Activated naive CD4-positive, alpha-beta T cell (primary cell): ENCODE data around the gene SIGLEC14.
"Not testable (repeated sequence)": the region's sequence is repeated elsewhere in the genome, so short reads cannot be mapped to it uniquely, and the experiment has no call there.

Experiments
- DNase-seq, 4 experiments: peaks; one replicate each; lab custom pipeline; 2025; lab: John Stamatoyannopoulos, UW

The SIGLEC14 gene

DNA sequence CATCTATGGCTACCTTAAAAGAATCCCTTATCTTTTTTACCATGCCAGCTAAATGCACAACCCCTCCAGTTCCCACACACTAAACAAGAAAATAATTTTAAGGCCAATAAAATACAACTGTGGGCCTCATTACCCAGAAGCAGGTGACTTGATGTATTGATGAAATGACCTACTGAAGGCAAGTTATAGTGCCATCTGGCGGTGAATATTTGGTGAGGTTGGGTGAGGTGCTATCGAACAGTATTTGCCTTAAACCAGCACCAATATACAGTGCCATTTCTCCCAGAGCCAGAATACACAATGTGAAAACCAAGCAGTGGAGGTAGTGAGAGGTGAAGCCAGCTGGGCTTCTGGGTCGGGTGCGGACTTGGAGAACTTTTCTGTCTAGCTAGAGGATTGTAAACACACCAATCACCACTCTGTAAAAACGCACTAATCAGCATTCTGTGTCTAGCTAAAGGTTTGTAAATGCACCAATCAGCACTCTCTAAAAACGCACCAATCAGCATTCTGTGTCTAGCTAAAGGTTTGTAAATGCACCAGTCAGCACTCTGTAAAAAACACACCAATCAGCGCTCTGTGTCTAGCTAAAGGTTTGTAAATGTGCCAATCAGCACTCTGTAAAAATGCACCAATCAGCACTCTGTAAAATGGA is 29.4 kb upstream of the SIGLEC14 start:
- not testable (repeated sequence) for DNase-seq

DNA sequence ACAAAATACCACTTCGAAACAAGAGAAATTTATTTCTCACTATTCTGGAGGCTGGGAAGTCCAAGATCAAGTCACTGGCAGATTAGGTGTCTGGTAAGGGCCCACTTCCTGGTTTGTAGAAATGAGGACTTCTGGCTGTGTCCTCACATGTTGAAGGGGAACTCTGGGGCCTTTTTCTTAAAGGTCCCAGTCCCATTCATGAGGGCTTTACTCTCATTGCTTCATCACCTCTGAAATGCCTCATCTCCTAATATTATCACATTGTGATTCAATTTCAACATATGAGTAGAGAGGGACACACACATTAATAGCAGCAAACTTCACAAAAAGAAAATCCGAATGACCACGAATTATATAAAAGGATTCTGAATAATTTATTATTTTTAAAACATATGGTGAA is 21.6 kb upstream of the SIGLEC14 start:
- DNase-seq, result no peak

DNA sequence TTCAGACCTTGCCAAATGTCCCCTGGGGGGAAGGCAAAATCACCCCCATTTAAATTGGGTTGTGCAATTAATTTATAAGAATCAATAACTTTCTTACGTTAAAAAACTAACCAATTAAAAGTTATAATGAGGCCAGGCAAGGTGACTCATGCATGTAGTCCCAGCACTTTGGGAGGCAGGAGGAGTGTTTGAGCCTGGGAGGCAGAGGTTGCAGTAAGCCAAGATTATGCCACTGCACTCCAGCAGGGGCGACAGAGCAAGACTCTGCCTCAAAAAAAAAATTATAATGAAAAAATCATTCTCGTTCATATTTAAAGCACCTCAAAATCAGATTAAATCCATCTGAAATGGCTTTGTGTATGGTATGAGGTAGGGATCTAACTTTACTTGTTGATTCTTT is 18.4 kb upstream of the SIGLEC14 start:
- DNase-seq, result no peak

DNA sequence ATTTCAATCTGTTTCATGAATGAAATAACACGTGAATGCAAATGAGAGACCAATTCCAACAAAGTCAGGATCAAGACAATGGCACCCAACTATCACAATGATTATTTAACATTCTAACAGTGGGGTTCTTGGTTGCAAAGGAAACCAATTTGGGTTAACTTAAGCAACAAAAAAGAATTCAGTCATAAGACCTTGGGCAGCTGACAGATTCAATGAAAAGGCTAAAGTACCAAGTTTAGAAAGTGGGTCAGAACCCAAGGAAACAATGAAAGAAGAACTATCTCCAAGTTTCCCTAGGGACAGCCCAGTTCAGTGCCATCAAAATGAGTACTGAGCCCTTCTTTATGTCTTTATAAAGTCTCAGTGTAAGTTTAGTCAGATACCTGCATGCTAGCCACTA is 17.5 kb upstream of the SIGLEC14 start:
- DNase-seq, result no peak

DNA sequence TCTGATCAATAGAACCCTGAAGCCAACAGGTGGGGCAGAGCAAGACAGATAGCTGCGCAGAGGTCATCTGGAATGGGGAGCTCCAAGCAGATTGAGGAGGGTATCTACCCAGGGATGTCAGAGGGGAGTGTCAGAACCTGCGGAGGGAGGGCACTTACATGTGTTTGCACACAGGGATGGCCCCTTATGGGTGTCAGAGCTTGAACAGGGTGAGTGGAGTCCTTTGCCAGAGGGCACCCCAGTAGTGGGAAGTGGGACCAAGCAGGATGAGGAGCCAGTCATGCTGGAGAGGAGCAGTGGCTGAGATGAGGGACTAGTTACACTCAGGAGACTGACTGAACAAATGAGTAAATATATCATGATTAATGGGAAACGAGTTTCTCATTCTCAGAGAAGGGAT is 17.0 kb upstream of the SIGLEC14 start:
- DNase-seq, result no peak

DNA sequence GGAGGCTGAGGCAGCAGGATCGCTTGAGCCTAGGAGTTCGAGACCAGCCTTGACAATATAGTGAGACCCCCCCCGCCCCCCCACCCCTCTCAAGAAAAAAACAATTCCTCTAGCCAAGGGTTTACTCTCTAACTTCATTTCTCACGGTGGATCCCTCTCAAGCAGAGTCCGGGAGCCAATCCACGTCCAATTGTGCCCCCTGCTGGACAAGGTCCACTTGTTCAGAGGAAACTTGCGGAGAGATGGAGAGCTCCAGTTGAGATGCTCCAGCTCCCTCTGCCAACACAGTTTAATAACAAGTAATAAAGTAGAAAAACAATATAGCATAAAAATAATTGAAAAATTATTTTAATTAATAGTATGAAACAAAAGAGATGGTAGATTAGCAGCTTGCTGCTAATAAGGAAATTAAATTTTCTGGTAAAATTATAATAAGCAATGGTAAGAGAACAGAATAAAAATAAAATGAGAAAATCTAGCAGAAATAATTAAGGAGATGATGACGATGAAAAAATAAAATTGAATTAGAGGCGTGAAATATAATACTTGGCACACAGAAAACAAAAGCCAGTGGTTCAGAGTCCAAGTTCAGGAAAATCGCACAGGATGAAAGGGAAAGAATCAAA is 14.5 kb upstream of the SIGLEC14 start:
- peak in 2 of 4 experiments; percentile 15 to 26 for DNase-seq

DNA sequence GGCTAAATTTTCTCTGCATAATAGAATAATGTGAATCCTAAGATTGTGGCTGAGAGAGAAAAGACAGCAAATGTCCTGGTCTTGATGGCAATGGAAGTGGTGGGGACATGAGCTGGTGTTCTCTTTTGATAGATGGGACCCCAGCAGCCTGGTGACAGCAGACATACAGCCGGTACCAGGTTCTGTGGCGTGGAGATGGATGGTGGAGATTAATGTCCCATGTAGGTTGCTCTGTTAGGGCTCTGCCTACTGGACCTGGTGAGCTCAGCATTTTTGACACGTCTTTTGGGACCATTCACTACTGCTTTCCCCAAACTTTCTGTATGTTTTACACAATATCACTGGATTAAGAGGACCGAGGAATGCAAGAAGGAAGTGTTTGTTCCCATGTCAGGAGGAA is 8.2 kb upstream of the SIGLEC14 start:
- no peak for DNase-seq

DNA sequence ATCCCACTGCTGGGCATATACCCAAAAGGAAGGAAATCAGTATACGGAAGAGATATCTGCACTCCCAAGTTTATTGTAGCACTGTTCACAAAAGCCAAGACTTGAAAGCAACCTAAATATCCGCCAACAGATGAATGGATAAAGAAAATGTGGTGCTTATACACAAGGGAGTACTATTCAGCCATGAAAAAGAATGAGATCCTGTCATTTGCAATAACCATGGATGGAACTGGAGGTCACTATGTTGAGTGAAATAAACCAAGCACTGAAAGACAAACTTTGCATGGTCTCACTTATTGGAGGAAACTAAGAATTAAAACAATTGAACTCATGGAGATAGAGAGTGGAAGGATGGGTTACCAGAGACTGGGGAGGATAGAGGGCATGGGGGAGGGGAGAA is 6.5 kb upstream of the SIGLEC14 start:
- no peak for DNase-seq

DNA sequence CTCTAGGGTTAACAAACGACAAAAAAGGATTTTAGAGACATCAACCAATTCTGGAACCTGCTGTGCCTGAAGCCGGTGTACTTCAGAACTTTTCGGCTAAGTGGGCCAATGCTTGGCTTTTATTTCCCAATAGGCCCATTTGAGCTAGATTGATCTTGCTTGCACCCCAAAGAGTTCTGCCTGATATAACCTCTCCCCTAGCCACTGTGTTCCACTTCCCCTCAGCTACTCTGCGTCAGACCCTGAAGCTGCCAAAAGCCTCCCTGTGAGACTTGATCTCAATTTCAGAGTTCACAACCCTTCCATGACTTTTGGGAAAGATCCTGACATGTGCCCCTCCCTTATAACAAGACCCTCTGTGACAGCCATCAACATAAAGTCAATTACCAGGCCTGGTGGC is 5.6 kb upstream of the SIGLEC14 start:
- no peak for DNase-seq

DNA sequence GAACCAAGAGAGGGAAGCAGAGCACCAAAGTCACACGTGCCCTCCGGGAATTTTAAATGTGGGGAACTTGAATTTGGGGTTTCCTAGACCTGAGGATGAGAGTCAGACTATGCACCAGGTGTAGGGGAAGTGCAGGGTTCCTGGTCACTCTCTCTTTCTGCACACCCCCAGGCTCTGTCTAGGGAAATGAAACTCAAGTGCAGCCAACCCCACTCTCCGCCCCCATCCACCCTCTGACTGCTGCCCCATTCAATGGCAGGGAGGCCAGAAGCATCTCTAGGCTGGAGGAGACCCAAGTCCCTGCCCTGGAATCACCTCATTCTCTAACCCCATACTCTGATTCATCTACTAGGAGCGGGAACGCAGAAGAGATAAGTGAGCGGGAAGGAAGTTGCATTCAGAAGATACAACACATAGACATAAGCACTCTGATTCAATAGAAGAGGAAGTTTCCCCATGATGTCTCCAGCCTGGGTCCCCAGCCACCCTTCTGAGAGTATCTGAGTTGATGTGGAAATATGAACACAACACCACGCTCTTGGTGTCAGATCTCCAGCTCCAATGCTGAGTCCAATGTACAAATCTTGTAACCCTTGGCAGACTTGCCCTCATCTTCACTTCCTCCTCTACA is 4.7 kb upstream of the SIGLEC14 start:
- DNase-seq, result no peak

DNA sequence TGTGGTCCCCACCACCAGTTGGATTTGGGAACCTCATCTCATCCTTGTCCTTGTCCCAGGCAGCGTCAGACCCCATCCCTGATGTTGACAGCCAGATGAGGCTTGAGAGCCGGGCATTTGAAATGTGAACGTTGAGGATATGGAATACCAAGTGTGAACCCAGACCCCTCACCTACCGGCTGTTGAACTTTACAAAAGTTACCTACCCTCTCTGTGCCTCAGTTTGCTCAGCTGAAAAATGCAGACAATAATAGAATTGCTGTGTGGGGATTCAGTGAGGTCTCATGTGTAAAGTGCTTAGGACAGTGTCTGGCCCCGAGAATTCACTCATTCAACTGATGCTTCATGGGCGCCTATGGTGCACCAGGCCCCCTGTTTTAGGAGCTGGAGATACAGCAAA is 693 bp upstream of the SIGLEC14 start:
- DNase-seq, result no peak

DNA sequence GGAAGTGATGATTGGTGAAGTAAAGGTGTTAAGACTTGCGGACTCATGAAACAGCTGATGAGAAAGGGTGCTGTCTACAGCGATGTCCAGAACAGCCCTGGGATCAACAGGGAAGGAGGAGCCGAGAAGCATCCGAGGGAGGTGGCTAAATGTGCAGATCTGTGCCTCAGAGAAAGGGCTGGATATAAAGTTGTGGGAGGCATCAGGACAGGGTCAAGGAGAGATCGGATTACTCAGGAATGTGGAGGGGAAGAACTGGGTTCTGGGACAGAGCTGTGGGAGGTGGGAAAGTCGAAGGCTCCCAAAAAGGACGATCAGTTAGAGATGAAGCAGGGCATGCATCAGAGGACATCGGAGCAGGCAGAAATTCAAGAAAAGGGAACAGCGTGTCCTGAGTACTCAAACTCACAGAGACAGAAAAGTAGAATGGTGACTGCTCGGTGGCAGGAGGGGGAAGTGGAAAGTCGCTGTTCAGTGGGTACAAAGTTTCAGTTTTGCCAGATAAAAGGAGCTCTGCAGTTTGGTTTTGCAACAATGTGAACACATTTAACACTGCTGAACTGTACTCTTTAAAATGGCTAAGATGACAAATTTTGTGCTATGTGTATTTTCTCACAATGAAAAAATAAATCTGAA is 1.9 kb downstream of the SIGLEC14 start:
- no peak for DNase-seq

DNA sequence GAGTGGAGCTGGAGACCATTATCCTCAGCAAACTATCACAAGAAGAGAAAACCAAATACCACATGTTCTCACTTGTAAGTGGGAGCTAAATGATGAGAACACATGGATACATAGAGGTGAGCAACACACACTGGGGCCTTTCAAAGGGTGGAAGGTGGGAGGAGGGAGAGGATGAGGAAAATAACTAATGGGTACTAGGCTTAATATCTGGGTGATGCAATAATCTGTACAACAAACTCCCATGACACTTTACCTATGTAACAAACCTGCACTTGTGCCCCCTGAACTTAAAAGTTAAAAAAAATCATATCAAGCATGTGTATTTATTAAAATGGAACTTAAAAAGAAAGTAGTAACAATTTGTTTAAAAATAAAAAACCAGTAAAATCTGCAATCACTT is 5.0 kb downstream of the SIGLEC14 start:
- no peak for DNase-seq

DNA sequence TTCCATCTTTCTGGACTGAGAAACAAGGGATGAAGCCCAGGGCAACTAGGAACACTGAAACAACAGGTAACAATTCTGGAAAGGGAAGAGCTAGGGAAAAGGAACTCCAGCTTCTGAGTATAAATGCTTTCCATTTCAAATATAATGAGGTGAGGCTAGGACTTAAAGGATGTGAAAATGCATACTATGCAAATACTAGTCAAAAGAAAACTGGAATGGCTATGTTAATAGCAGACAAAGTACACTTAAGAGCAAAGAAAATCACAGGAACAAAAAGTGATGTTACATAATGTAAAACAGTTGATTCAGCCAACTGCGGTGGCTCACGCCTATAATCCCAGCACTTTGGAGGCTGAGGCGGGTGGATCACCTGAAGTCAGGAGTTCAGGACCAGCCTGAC is 6.2 kb downstream of the SIGLEC14 start:
- no peak for DNase-seq

DNA sequence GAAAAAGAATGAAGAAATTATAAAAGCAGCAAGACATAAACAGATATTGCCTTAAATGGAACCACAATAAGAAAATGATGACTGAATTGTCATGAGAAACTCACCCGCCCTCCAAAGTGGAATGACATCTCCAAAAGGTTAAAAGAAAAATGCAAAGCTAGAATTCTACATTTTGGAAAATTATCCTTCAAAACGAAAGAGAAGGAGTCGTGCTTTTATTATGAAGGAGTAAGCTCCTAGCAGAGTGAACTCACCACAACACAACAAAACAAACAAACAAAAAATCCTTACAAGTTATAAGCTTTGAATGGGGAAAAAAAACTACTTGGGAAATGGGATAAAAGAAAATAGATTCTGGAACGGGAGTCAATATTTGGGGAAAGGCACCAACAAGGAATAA is 6.7 kb downstream of the SIGLEC14 start:
- no peak for DNase-seq

DNA sequence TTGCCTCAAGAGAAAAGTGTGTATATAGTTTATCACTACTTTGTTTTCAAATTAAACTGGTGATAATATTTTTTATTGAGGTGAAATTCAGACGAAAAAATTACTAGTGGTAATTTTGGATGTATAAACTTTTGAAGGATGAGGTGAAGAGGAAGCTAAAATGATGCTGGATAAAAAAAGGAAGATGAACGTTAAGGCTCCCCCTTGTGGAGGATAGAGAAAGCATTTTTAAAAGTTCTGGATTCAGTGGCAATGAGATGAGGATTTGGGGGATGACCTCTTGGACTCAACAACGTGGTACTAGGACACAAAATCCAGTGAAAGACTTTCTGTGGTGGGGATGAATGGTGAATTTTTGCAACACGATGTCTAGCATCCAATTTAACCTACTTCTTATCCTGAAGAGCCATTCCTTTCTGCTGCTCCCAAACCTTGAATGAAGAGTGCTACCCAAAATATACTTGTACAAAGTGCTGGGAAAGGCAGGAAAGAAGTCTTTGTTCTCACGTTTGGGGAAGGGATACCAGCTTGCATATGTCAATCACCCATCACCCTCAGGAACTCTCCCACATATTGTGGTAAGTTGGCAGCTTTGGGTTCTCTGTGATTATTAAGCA is 9.2 kb downstream of the SIGLEC14 start:
- DNase-seq, result no peak

DNA sequence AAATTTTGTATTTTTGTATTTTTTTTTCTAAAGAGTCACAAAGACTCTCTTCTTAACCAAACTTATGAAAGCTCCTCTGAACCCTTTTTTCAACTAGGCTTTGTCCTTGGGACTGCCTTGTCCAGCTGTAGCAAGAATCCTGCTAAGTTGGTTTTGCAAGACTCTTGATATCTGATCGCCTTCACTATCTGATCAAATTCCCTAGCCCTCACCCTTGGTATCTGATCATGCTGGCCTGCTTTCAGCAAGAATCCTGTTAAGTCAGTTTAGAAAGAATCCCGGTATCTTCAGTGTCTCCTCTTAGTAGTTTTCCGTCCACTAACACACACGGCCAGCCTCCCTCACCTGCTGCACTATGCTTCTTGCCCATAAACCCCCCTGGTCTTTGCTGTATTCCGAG is 14.5 kb downstream of the SIGLEC14 start:
- no peak for DNase-seq

DNA sequence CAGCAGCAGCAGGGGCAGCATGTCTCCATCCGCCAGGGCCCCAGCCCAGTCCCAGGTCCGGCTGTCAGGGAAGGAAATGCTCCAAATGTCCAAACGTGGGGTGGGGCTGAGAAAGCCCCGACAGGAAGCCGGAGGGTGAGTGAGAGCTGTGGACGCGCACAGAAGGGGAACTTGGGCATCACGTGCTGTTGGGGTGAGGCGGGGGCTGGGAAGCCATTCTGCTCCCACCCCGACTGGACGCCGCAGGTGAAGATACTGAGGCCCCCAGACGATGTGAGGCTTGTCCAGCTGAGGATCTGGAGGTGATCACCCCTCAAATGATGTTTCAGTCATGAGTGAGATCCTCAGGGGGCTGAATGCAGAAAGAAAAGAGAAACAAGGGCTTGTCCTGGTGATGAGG is 16.3 kb downstream of the SIGLEC14 start, which contains the start of gene SIGLEC5:
Gene SIGLEC5, minus strand, starts transcription at position 87 of the 400 bp plus-strand sequence. Its CDS starts 66 bp downstream, at position 21.
- DNase-seq, result not testable (repeated sequence)

DNA sequence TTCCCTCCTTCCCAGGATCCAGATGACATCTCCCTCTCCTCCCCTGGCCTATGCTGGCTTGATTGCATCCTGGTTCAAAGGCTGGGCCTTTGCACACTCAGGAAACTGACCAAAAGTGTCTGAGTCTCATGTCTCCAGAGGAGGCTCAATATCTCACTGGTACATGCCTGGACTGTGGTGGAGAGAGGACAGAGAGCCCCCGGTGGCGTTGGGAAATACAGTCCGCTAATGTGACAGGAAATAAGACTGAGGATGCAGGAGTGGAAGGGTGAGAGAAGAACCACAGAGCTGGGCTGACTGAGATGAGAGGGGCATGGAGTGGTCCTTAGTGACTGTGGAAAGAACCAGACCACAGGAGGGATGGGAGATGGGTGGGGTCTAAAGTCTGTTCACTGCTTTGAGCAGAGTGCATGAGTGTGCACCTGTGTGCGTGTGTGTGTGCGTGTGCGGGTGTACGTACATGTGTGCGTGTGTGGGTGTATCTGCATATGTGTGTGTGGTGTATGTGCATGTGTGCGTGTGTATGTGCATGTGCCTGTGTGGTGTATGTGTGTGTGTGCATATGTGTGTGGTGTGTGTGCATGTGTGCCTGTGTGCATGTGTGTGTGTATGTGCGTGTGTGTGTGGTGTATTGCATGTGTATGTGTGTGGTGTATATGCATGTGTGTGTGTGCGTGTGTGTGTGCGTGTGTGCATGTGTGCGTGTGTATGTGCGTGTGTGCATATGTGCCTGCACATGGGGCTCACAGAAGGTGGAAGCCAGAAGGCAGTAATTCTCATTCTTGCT is 18.3 kb downstream of the SIGLEC14 start:
- no peak for DNase-seq

DNA sequence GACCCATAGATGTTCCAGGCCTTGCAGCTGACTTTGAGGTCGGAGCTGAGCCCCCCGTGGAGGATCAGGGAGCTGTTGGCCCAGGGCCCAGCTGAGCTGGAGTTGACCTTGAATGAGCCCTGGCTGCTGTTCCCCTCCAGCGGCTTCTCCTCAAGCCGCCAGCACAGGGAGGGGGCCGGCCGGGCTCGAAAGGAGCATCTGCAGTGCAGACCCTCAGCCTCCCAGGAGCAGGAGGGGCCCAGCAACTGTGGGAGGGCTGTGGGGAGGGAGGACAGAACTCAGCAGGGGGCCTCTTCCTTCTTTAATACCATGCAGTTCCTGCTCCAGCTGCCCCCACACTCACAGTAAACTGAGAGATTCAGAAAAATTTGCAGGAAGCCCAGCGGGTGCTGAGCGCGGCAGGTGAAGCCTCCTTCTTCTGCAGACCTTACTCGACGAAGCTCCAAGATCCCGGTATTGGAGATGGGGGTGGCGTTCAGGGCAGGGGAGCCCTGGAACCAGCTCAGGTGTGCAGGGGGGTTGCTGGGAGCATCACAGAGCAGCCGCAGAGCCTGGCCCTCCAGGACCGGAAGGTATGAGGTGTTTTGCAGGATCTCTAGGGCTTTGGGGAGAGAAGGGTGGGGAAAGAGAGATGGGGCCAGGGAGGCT is 19.0 kb downstream of the SIGLEC14 start:
- no peak for DNase-seq

DNA sequence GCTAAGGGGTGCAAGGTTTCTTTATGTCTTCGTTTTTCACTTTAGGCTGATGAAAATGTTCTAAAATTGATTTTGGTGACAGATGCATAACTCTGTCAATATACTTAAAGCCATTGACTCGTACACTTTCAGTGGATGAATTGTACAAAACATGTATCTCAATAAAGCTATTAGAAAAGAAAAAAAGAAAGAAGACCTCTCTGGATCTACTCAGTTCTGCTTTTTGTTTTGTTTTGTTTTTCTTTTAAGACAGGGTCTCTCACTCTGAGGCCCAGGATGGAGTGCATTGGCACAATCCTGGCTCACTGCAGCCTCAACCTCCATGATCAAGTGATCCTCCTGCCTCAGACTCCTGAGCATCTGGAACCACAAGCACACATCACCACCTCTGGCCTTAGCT is 19.9 kb downstream of the SIGLEC14 start:
- no peak for DNase-seq
